ENCODE measurements around the gene ANKLE1. TPM values are rescaled to one million over a fixed set of nuclear protein-coding genes. Genes with fewer than 3 reads are reported as not detected.

Gene ANKLE1
- total RNA-seq, 1 experiment from 2014 or later = 16.5 TPM

DNA sequence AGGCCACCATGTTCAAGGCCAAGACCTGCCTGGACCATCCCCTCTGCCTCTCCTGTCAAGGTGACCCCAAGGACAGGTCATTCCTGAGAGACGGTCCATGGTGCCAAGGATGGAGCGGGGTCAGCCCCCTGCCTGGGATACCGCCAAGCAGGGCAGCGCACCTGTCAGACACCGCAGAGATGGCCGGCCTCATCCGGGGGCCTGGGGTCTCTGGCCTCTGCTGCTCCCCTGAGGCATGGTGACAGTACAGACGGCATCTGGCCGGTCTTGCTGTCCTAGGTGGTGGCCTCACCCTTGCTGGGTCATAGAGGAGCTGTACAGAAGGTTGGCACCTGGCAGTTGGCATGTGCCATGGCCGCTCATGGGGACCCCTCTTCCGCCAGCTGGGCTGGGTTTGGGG, 38.7 kb downstream of the ANKLE1 start:
- no peaks in the 10 kb centered on the region for H4K20me1 ChIP-seq (ENCODE audit: control insufficient read depth, insufficient read depth, insufficient read length)
- H2AK5ac ChIP-seq (ENCODE audit: insufficient read length, low read length) = no peak overlapping the region
- H2BK12ac ChIP-seq (ENCODE audit: insufficient read length, low read depth, low read length) = no peak overlapping the region
- no peak overlapping the region for H3K56ac ChIP-seq (ENCODE audit: insufficient read length, low read depth, low read length)
- no peak overlapping the region for H4K8ac ChIP-seq (replicated peaks; ENCODE audit: insufficient read length, low read depth, low read length)
- H4K91ac ChIP-seq (ENCODE audit: insufficient read length, low read depth, low read length) = no peak overlapping the region
- H3K27me3 ChIP-seq (ENCODE audit: insufficient read depth, low read length) = no peaks in the 10 kb centered on the region
- no peak overlapping the region for H3K4me2 ChIP-seq (ENCODE audit: insufficient read depth, insufficient read length, low read length)
- no CpG with 5 or more reads among the region's 11 CpGs for WGBS (ENCODE audit: extremely low coverage, insufficient read length, low lambda C conversion rate)
- Mint-ChIP-seq H3K4me1 (peaks cover 3% of the 10 kb centered on the region in 2 experiments; a peak in 2 of 4 replicates), H3K4me3 (no peak overlapping the region), H3K27ac (no peak overlapping the region), H3K27me3 (ENCODE audit: low read depth) (peaks cover 2% of the 10 kb centered on the region; the same call in 1 of the 2 replicates), H3K36me3 (ENCODE audit: insufficient read depth in 1 of 3, low read depth in 3 of 3) (peaks cover 21 to 53% (median 36%) of the 10 kb centered on the region in 3 experiments; a peak in 6 of 7 replicates), H3K9me3 (no peaks in the 10 kb centered on the region)
- no peaks in the 10 kb centered on the region for H3K4me1 ChIP-seq (ENCODE audit: insufficient read depth, low read length)
- no peak overlapping the region for H4K5ac ChIP-seq (ENCODE audit: insufficient read length, low read depth, low read length)
- H3K9ac ChIP-seq (ENCODE audit: extremely low read depth, insufficient read length, low read length) = no peak overlapping the region
- H3K9me3 ChIP-seq (ENCODE audit: control insufficient read depth, low read depth, low read length) = no peaks in the 10 kb centered on the region
- no peak overlapping the region for H3K4ac ChIP-seq (ENCODE audit: low read depth, low read length)
- no peak overlapping the region for H2BK120ac ChIP-seq (ENCODE audit: low read depth, low read length, poor library complexity, severe bottlenecking)
- no peak overlapping the region for H3K27ac ChIP-seq (ENCODE audit: insufficient read length, low read depth, low read length)
- no peak overlapping the region for H2AFZ ChIP-seq (ENCODE audit: low read length)
- no peaks in the 10 kb centered on the region for H3K79me2 ChIP-seq (ENCODE audit: insufficient read depth, low read length)
- no peak overlapping the region for H3K18ac ChIP-seq (ENCODE audit: insufficient read length, low read depth, low read length)
- TF ChIP-seq, protein P1, sequence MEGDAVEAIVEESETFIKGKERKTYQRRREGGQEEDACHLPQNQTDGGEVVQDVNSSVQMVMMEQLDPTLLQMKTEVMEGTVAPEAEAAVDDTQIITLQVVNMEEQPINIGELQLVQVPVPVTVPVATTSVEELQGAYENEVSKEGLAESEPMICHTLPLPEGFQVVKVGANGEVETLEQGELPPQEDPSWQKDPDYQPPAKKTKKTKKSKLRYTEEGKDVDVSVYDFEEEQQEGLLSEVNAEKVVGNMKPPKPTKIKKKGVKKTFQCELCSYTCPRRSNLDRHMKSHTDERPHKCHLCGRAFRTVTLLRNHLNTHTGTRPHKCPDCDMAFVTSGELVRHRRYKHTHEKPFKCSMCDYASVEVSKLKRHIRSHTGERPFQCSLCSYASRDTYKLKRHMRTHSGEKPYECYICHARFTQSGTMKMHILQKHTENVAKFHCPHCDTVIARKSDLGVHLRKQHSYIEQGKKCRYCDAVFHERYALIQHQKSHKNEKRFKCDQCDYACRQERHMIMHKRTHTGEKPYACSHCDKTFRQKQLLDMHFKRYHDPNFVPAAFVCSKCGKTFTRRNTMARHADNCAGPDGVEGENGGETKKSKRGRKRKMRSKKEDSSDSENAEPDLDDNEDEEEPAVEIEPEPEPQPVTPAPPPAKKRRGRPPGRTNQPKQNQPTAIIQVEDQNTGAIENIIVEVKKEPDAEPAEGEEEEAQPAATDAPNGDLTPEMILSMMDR (conservative IDR thresholded peaks at IDR 0.05) = no peak
- H2BK15ac ChIP-seq (ENCODE audit: low read depth, low read length) = no peak overlapping the region
- no peaks in the 10 kb centered on the region for H3K23me2 ChIP-seq (ENCODE audit: insufficient read length, low read depth, low read length, poor library complexity, severe bottlenecking)
- H3K14ac ChIP-seq (ENCODE audit: insufficient read depth, low read length) = no peak overlapping the region
- no peak overlapping the region for H2BK20ac ChIP-seq (ENCODE audit: low read depth, low read length, poor library complexity, severe bottlenecking)
- H3T11ph ChIP-seq (ENCODE audit: low read length) = no peak overlapping the region
- DNase-seq = no peak
- no peaks in the 10 kb centered on the region for H3K79me1 ChIP-seq (ENCODE audit: insufficient read depth, low read depth, low read length, poor library complexity, severe bottlenecking)
- H3K23ac ChIP-seq (ENCODE audit: insufficient read length, low read depth, low read length) = no peak overlapping the region
- H2BK5ac ChIP-seq (ENCODE audit: insufficient read length, low read length) = no peak overlapping the region

Data from H9 (cell line).